ENCODE results near the gene PTGER1.

PTGER1 gene

GRCh38 chr19:14497228-14497921, 22.2 kb upstream of the PTGER1 start:
- Histone ChIP-seq H3K4me1 (ENCODE audit: control insufficient read depth, insufficient read depth, low read length, poor library complexity, severe bottlenecking) (peaks cover 7% of the 10 kb centered on the region), H3K36me3 (ENCODE audit: control insufficient read depth, insufficient read depth, low read length) (peaks cover 8% of the 10 kb centered on the region), H3K4me3 (ENCODE audit: extremely low read depth, insufficient read depth, low read length, poor library complexity, severe bottlenecking) (no peak overlapping the region), H3K27ac (ENCODE audit: low read depth, low read length, severe bottlenecking) (no peak overlapping the region), H3K9me3 (ENCODE audit: control insufficient read depth, low read length) (no peaks in the 10 kb centered on the region)
- WGBS, 2 experiments (ENCODE audit: insufficient coverage in 2 of 2) = 81 to 83% methylated on average over 6 of the region's 6 CpGs

DNA sequence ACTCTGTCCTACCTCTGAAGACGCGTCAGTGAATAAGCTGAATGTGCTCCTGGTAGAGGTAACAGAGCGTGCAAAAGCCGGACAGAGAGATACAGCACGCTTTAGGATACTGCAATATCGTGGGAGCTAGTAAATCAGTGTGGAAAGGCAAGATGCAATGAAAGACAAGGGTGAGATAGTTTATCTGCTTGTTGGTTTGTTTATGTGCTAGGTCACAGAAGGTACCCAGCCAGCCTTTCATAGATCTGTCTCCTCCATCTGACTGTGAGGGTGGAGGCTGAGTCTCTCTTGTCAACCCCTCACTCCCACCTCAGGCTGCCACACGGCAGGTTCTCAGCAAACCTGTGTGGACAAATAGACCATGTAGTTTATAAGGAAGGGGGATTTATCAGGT, 21.7 kb upstream of the PTGER1 start:
- Histone ChIP-seq H3K27ac (ENCODE audit: low read depth, low read length, severe bottlenecking) (no peak overlapping the region), H3K36me3 (ENCODE audit: control insufficient read depth, insufficient read depth, low read length) (peaks cover 11% of the 10 kb centered on the region), H3K4me1 (ENCODE audit: control insufficient read depth, insufficient read depth, low read length, poor library complexity, severe bottlenecking) (peaks cover 7% of the 10 kb centered on the region), H3K4me3 (ENCODE audit: extremely low read depth, insufficient read depth, low read length, poor library complexity, severe bottlenecking) (peak overlapping the region; percentile 12), H3K9me3 (ENCODE audit: control insufficient read depth, low read length) (no peaks in the 10 kb centered on the region)
- 92 to 93% methylated on average over 6 to 7 of the region's 7 CpGs for WGBS, 2 experiments (ENCODE audit: insufficient coverage in 2 of 2)

- H3K4me1 ChIP-seq (ENCODE audit: control insufficient read depth, insufficient read depth, low read length, poor library complexity, severe bottlenecking) = peaks cover 7% of the 10 kb centered on the region
- peak within 1 kb of the TSS; percentile 64 for H3K27ac ChIP-seq (ENCODE audit: low read depth, low read length, severe bottlenecking)
- peak within 1 kb of the TSS; percentile 80 for H3K4me3 ChIP-seq (ENCODE audit: extremely low read depth, insufficient read depth, low read length, poor library complexity, severe bottlenecking)
- H3K36me3 ChIP-seq (ENCODE audit: control insufficient read depth, insufficient read depth, low read length) = peaks cover 16% of the 10 kb centered on the region
- WGBS, 2 experiments (ENCODE audit: insufficient coverage in 2 of 2) = 3 to 8% methylated on average over 33 to 45 of the region's 71 CpGs
- H3K9me3 ChIP-seq (ENCODE audit: control insufficient read depth, low read length) = no peaks in the 10 kb centered on the region
These were observed 21.1 kb upstream of the PTGER1 start, which contains the start of gene GIPC1 for GRCh38 chr19:14496029-14496833. GIPC1 (minus strand) TSS chr19:14496127; CDS start chr19:14482976, 13,151 bp downstream.

- Histone ChIP-seq H3K36me3 (ENCODE audit: control insufficient read depth, insufficient read depth, low read length) (peaks cover 21% of the 10 kb centered on the region), H3K9me3 (ENCODE audit: control insufficient read depth, low read length) (no peaks in the 10 kb centered on the region), H3K4me3 (ENCODE audit: extremely low read depth, insufficient read depth, low read length, poor library complexity, severe bottlenecking) (peak overlapping the region; percentile 80), H3K27ac (ENCODE audit: low read depth, low read length, severe bottlenecking) (peak overlapping the region; percentile 64), H3K4me1 (ENCODE audit: control insufficient read depth, insufficient read depth, low read length, poor library complexity, severe bottlenecking) (peaks cover 7% of the 10 kb centered on the region)
- 0% methylated on average over 5 to 23 of the region's 28 CpGs for WGBS, 2 experiments (ENCODE audit: insufficient coverage in 2 of 2)
These were observed 20.5 kb upstream of the PTGER1 start for GRCh38 chr19:14495672-14496028.

- Histone ChIP-seq H3K9me3 (ENCODE audit: control insufficient read depth, low read length) (no peaks in the 10 kb centered on the region), H3K36me3 (ENCODE audit: control insufficient read depth, insufficient read depth, low read length) (peaks cover 21% of the 10 kb centered on the region), H3K27ac (ENCODE audit: low read depth, low read length, severe bottlenecking) (peak overlapping the region; percentile 64), H3K4me1 (ENCODE audit: control insufficient read depth, insufficient read depth, low read length, poor library complexity, severe bottlenecking) (peaks cover 7% of the 10 kb centered on the region), H3K4me3 (ENCODE audit: extremely low read depth, insufficient read depth, low read length, poor library complexity, severe bottlenecking) (peak overlapping the region; percentile 80)
- WGBS, 2 experiments (ENCODE audit: insufficient coverage in 2 of 2) = 40 to 50% methylated on average over 9 to 13 of the region's 14 CpGs
These were observed 19.9 kb upstream of the PTGER1 start for GRCh38 chr19:14494910-14495671.

- peaks cover 27% of the 10 kb centered on the region for H3K36me3 ChIP-seq (ENCODE audit: control insufficient read depth, insufficient read depth, low read length)
- WGBS, 2 experiments (ENCODE audit: insufficient coverage in 2 of 2) = 100% methylated on average over 2 to 3 of the region's 4 CpGs
- no peak overlapping the region for H3K27ac ChIP-seq (ENCODE audit: low read depth, low read length, severe bottlenecking)
- H3K9me3 ChIP-seq (ENCODE audit: control insufficient read depth, low read length) = no peaks in the 10 kb centered on the region
- H3K4me1 ChIP-seq (ENCODE audit: control insufficient read depth, insufficient read depth, low read length, poor library complexity, severe bottlenecking) = peaks cover 7% of the 10 kb centered on the region
- no peak overlapping the region for H3K4me3 ChIP-seq (ENCODE audit: extremely low read depth, insufficient read depth, low read length, poor library complexity, severe bottlenecking)
These were observed 19.3 kb upstream of the PTGER1 start for GRCh38 chr19:14494411-14494810.

DNA sequence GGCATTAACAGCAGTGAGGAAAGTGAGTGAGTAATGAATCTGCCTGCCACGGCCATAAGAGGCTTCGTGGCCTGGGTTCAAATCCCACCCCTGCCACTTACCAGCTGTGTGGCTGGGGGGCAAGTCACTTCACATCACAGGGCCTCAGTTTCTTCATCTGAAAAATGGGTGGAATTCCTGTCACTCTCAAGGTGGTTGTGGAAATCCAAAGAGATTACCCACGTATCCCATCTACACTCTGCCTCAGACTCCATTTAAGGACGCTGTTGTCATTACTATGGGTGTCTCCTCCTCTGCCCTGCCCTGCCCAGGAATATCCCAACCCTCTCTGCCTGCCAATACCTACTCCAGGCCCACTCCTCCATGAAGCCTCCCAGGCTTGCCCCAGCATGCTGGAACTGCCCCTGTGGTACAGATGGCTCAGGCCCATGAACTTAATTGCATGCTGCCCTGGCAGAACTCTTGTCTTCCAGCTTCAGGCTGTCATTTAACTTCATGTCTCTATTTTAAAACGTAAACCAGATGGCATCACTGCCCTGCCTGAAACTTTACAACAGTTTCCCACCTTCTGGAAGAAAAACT, 17.7 kb upstream of the PTGER1 start:
- WGBS, 2 experiments (ENCODE audit: insufficient coverage in 2 of 2) = 97 to 100% methylated on average over 3 to 5 of the region's 5 CpGs
- peaks cover 38% of the 10 kb centered on the region for H3K36me3 ChIP-seq (ENCODE audit: control insufficient read depth, insufficient read depth, low read length)
- no peaks in the 10 kb centered on the region for H3K9me3 ChIP-seq (ENCODE audit: control insufficient read depth, low read length)
- no peak overlapping the region for H3K4me3 ChIP-seq (ENCODE audit: extremely low read depth, insufficient read depth, low read length, poor library complexity, severe bottlenecking)
- peaks cover 7% of the 10 kb centered on the region for H3K4me1 ChIP-seq (ENCODE audit: control insufficient read depth, insufficient read depth, low read length, poor library complexity, severe bottlenecking)
- no peak overlapping the region for H3K27ac ChIP-seq (ENCODE audit: low read depth, low read length, severe bottlenecking)

- WGBS, 2 experiments (ENCODE audit: insufficient coverage in 2 of 2) = 95% methylated on average over 12 to 13 of the region's 16 CpGs
- Histone ChIP-seq H3K27ac (ENCODE audit: low read depth, low read length, severe bottlenecking) (no peak overlapping the region), H3K4me3 (ENCODE audit: extremely low read depth, insufficient read depth, low read length, poor library complexity, severe bottlenecking) (no peak overlapping the region), H3K36me3 (ENCODE audit: control insufficient read depth, insufficient read depth, low read length) (peaks cover 70% of the 10 kb centered on the region), H3K4me1 (ENCODE audit: control insufficient read depth, insufficient read depth, low read length, poor library complexity, severe bottlenecking) (no peaks in the 10 kb centered on the region), H3K9me3 (ENCODE audit: control insufficient read depth, low read length) (no peaks in the 10 kb centered on the region)
These were observed 12.4 kb upstream of the PTGER1 start for GRCh38 chr19:14487370-14488125.

DNA sequence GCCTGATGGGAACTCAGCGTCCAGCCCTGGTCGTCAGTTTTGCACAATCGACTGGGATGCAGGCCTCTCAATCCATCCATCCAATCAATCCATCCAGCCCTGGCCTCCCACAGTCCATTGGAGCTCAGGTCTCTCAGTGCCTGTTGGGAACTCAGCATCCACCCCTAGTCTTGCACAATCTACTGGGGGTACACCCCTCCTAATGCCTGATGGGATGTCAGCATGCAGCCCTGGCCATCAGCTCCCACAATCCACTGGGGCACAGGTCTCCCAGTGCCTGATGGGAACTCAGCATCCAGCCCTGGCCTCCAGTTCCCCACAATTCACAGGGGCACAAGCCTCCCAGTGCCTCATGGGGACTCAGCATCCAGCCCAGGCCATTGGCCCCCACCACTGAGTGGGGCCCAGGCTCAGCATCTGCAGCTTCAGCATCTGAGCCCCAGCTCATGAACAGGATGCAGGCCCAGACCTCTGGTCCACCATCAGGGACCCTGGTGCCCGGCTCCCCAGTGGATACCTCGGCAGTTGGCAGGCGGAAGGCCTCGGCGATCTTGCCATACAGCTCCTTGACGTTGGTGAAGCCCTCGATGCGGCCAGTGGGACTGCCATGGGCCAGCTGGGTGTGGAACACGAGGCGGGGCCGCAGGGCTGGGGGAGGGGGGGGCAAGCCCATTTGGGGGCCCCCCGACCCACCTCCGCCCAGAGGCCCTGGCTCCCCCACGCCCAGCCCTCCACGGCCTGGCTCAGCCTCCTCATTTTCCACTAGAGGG, 7.2 kb upstream of the PTGER1 start:
- Histone ChIP-seq H3K9me3 (ENCODE audit: control insufficient read depth, low read length) (no peaks in the 10 kb centered on the region), H3K27ac (ENCODE audit: low read depth, low read length, severe bottlenecking) (no peak overlapping the region), H3K36me3 (ENCODE audit: control insufficient read depth, insufficient read depth, low read length) (peaks cover 74% of the 10 kb centered on the region), H3K4me1 (ENCODE audit: control insufficient read depth, insufficient read depth, low read length, poor library complexity, severe bottlenecking) (peaks cover 5% of the 10 kb centered on the region), H3K4me3 (ENCODE audit: extremely low read depth, insufficient read depth, low read length, poor library complexity, severe bottlenecking) (no peak overlapping the region)
- 95% methylated on average over 15 to 16 of the region's 18 CpGs for WGBS, 2 experiments (ENCODE audit: insufficient coverage in 2 of 2)
